Astrocyte (in vitro differentiated cells and primary cell): ENCODE results near the gene TPGS1. TPM values are rescaled to one million over a fixed set of nuclear protein-coding genes. Genes with fewer than 3 reads are reported as not detected.

ENCODE experiments used
- DNase-seq: peaks from one replicate; pipeline ENCODE4 v3.0.0-alpha.2; 2010; ENCODE audit warnings: low read depth
- FAIRE-seq: peaks from 2 replicates; lab custom pipeline; 2011; peaks lifted over from hg19 to GRCh38; lab: Jason Lieb, UNC
- H2AFZ ChIP-seq: 2 replicates; pipeline ENCODE4 v1.6.0; 2012; ENCODE audit warnings: low read depth, low read length, inconsistent platforms
- H3K27ac ChIP-seq: 2 replicates; pipeline ENCODE4 v1.5.1; 2011; ENCODE audit warnings: low read depth, low read length, inconsistent platforms
- H3K27me3 ChIP-seq: 2 replicates; pipeline ENCODE4 v1.6.0; 2011; ENCODE audit warnings: low read length, inconsistent platforms; ENCODE audit not compliant: insufficient read depth
- H3K36me3 ChIP-seq: 2 replicates; pipeline ENCODE4 v1.5.1; 2011; ENCODE audit warnings: low read length, inconsistent platforms; ENCODE audit not compliant: insufficient read depth
- H3K4me1 ChIP-seq: 2 replicates; pipeline ENCODE4 v1.5.1; 2011; ENCODE audit warnings: low read length, inconsistent platforms; ENCODE audit not compliant: insufficient read depth
- H3K4me2 ChIP-seq: 2 replicates; pipeline ENCODE4 v1.6.0; 2012; ENCODE audit warnings: low read length, inconsistent platforms
- H3K4me3 ChIP-seq: 2 replicates; pipeline ENCODE4 v1.5.1; 2011; ENCODE audit warnings: low read depth, mild to moderate bottlenecking, low read length, inconsistent platforms; ENCODE audit not compliant: insufficient read depth
- H3K79me2 ChIP-seq: 2 replicates; pipeline ENCODE4 v1.6.0; 2012; ENCODE audit warnings: mild to moderate bottlenecking, low read length, inconsistent platforms; ENCODE audit not compliant: insufficient read depth
- H3K9ac ChIP-seq: 2 replicates; pipeline ENCODE4 v1.6.0; 2012; ENCODE audit warnings: mild to moderate bottlenecking, low read length, inconsistent platforms
- H3K9me3 ChIP-seq: 2 replicates; pipeline ENCODE4 v1.5.1; 2012; ENCODE audit warnings: low read depth, mild to moderate bottlenecking, low read length, inconsistent platforms; ENCODE audit not compliant: insufficient read depth
- H4K20me1 ChIP-seq: 2 replicates; pipeline ENCODE4 v1.6.0; 2012; ENCODE audit warnings: low read length, inconsistent platforms; ENCODE audit not compliant: insufficient read depth
- H3K27ac Mint-ChIP-seq: one replicate; pipeline ENCODE4 v1.8.0; 2021; ENCODE audit warnings: mild to moderate bottlenecking, mixed read lengths; ENCODE audit not compliant: unreplicated experiment
- H3K27me3 Mint-ChIP-seq: one replicate; pipeline ENCODE4 v1.8.0; 2021; ENCODE audit warnings: low read depth, mixed read lengths; ENCODE audit not compliant: unreplicated experiment
- H3K36me3 Mint-ChIP-seq: one replicate; pipeline ENCODE4 v1.8.0; 2021; ENCODE audit warnings: low read depth, mixed read lengths; ENCODE audit not compliant: unreplicated experiment
- H3K4me1 Mint-ChIP-seq: one replicate; pipeline ENCODE4 v1.8.0; 2021; ENCODE audit warnings: low read depth, mixed read lengths; ENCODE audit not compliant: unreplicated experiment
- H3K4me3 Mint-ChIP-seq: one replicate; pipeline ENCODE4 v1.8.0; 2021; ENCODE audit warnings: mild to moderate bottlenecking, moderate library complexity, mixed read lengths; ENCODE audit not compliant: unreplicated experiment
- H3K9me3 Mint-ChIP-seq: one replicate; pipeline ENCODE4 v1.8.0; 2021; ENCODE audit warnings: mild to moderate bottlenecking, mixed read lengths; ENCODE audit not compliant: unreplicated experiment
- EZH2 ChIP-seq: IDR thresholded peaks from 2 replicates; pipeline ENCODE4 v1.6.1; 2012; ENCODE audit warnings: mild to moderate bottlenecking, low read length, inconsistent platforms; ENCODE audit not compliant: insufficient read depth
- total RNA-seq: library from RNA; stranded (reverse); gene quantifications from 2 replicates; pipeline ENCODE4 v1.2.1, GENCODE V29; 2021
- TF ChIP-seq, protein P1 (sequence below): IDR thresholded peaks from 2 replicates; pipeline ENCODE4 v1.5.1; 2011; ENCODE audit warnings: low read depth, mild to moderate bottlenecking, inconsistent platforms, low read length, moderate library complexity; ENCODE audit not compliant: insufficient read depth

TPGS1 gene
- total RNA-seq, 1 donor from 2014 or later: 17.9 TPM

GRCh38 chr19:508204-509150 lies 1.2 kb downstream of the TPGS1 start:
- Mint-ChIP-seq H3K36me3 (peaks cover 16% of the 10 kb centered on the region), H3K27me3 (no peaks in the 10 kb centered on the region), H3K4me1 (peaks cover 11% of the 10 kb centered on the region), H3K4me3 (peak overlapping the region; percentile 94), H3K27ac (peak overlapping the region; percentile 66), H3K9me3 (no peaks in the 10 kb centered on the region)
- peak overlapping the region; percentile 35 for H2AFZ ChIP-seq
- TF ChIP-seq, protein P1, sequence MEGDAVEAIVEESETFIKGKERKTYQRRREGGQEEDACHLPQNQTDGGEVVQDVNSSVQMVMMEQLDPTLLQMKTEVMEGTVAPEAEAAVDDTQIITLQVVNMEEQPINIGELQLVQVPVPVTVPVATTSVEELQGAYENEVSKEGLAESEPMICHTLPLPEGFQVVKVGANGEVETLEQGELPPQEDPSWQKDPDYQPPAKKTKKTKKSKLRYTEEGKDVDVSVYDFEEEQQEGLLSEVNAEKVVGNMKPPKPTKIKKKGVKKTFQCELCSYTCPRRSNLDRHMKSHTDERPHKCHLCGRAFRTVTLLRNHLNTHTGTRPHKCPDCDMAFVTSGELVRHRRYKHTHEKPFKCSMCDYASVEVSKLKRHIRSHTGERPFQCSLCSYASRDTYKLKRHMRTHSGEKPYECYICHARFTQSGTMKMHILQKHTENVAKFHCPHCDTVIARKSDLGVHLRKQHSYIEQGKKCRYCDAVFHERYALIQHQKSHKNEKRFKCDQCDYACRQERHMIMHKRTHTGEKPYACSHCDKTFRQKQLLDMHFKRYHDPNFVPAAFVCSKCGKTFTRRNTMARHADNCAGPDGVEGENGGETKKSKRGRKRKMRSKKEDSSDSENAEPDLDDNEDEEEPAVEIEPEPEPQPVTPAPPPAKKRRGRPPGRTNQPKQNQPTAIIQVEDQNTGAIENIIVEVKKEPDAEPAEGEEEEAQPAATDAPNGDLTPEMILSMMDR: no peak
- no peak for TF ChIP-seq EZH2
- H3K4me2 ChIP-seq: peak overlapping the region; percentile 99
- H3K27ac ChIP-seq: no peak overlapping the region
- FAIRE-seq (no peak), DNase-seq (no peak)
- H3K4me3 ChIP-seq: peak overlapping the region; percentile 72
- H3K4me1 ChIP-seq: peaks cover 24% of the 10 kb centered on the region
- no peaks in the 10 kb centered on the region for H3K9me3 ChIP-seq
- H3K79me2 ChIP-seq: peaks cover 15% of the 10 kb centered on the region
- peaks cover 4% of the 10 kb centered on the region for H4K20me1 ChIP-seq
- H3K27me3 ChIP-seq: no peaks in the 10 kb centered on the region
- H3K36me3 ChIP-seq: no peaks in the 10 kb centered on the region
- peak overlapping the region; percentile 88 for H3K9ac ChIP-seq

- peak overlapping the region; percentile 68 for H3K4me3 Mint-ChIP-seq
- DNase-seq: peak; percentile 58
- H3K27ac Mint-ChIP-seq: peak overlapping the region; percentile 96
Measured at GRCh38 chr19:510606-511100, 3.4 kb downstream of the TPGS1 start.

More at GRCh38 chr19:510606-511100, 3.4 kb downstream of the TPGS1 start:
- no peaks in the 10 kb centered on the region for H3K9me3 ChIP-seq
- Mint-ChIP-seq H3K27me3 (no peaks in the 10 kb centered on the region), H3K4me1 (peaks cover 11% of the 10 kb centered on the region), H3K9me3 (no peaks in the 10 kb centered on the region), H3K36me3 (peaks cover 19% of the 10 kb centered on the region)
- H3K79me2 ChIP-seq: peaks cover 15% of the 10 kb centered on the region
- no peaks in the 10 kb centered on the region for H3K36me3 ChIP-seq
- peak overlapping the region; percentile 59 for H2AFZ ChIP-seq
- H3K27ac ChIP-seq: peak overlapping the region; percentile 62
- peaks cover 19% of the 10 kb centered on the region for H4K20me1 ChIP-seq
- TF ChIP-seq, protein P1: peak; percentile 87
- TF ChIP-seq EZH2: no peak
- H3K9ac ChIP-seq: peak overlapping the region; percentile 71
- peak overlapping the region; percentile 24 for H3K4me3 ChIP-seq
- peaks cover 24% of the 10 kb centered on the region for H3K4me1 ChIP-seq
- peak overlapping the region; percentile 81 for H3K4me2 ChIP-seq
- no peak for FAIRE-seq
- H3K27me3 ChIP-seq: no peaks in the 10 kb centered on the region
